ENCODE measurements around the gene HSPH1.
"Not testable (repeated sequence)": the region's sequence is repeated elsewhere in the genome, so short reads cannot be mapped to it uniquely, and the experiment has no call there.

HSPH1 gene

GRCh38 chr13:31177813-31178495, 16.2 kb upstream of the HSPH1 start:
- ATAC-seq, DNase-seq: not testable (repeated sequence)

GRCh38 chr13:31175847-31176532, 14.3 kb upstream of the HSPH1 start:
- DNase-seq, result no peak
- no peak for ATAC-seq

GRCh38 chr13:31174018-31174417, 12.3 kb upstream of the HSPH1 start:
- DNase-seq (no peak), ATAC-seq (no peak)

GRCh38 chr13:31172535-31172934, 10.8 kb upstream of the HSPH1 start:
- DNase-seq (no peak), ATAC-seq (no peak)

- ATAC-seq (no peak), DNase-seq (no peak)
Observed at GRCh38 chr13:31172001-31172400, 10.3 kb upstream of the HSPH1 start.

DNA sequence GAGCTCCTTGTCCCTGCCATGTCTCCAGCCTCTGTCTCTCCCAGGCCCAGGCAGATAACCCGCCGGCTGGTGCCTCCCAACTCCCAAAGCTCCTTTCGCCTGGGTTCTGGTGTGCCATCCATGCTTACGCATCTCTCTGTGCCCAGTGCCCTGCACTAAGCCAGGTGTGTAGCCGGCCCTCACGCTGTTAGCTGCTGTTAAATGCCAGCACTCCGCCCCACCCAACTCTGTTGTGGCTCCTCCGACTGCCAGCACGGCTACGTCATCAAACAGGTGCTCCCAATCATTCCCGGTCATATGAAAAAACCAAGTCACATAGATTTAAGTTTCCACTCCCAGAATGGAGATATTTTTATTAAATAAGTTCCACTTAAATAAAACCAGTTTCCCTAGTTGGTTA, 7.0 kb upstream of the HSPH1 start:
- DNase-seq (no peak), ATAC-seq (no peak)

- no peak for ATAC-seq
Observed at GRCh38 chr13:31168166-31168565, 6.5 kb upstream of the HSPH1 start.

DNA sequence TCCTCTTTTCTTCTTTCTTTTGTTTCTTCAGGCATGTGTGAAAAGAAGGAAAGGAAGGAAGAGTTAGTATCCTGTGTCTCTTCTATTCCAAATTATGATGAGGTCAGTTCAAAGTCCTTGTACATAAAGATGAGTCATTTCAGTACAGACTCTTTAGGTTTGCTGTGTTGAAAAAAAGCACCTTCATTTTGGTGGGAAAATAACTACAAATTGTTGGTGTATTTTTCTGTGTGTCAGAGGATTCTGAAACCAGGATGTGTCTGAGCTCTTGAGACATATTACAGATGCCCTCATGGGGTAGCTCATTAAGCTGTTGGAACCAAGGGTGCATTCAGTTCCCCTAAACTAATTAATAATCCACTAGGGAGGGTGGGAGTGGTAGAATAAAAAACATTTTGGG, 5.8 kb upstream of the HSPH1 start:
- ATAC-seq (peak; percentile 47), DNase-seq (no peak)

More at GRCh38 chr13:31168166-31168565, 6.5 kb upstream of the HSPH1 start:
- DNase-seq, result no peak

GRCh38 chr13:31166591-31166990, 4.9 kb upstream of the HSPH1 start:
- DNase-seq (no peak), ATAC-seq (no peak)

GRCh38 chr13:31162151-31163008, 676 bp upstream of the HSPH1 start:
- DNase-seq (peak; percentile 93), ATAC-seq (peak; percentile 94)

GRCh38 chr13:31160857-31161556, 697 bp downstream of the HSPH1 start:
- peak; percentile 71 for DNase-seq
- ATAC-seq, result peak; percentile 13

- ATAC-seq (no peak), DNase-seq (no peak)
Observed at GRCh38 chr13:31159306-31159705, 2.4 kb downstream of the HSPH1 start.

DNA sequence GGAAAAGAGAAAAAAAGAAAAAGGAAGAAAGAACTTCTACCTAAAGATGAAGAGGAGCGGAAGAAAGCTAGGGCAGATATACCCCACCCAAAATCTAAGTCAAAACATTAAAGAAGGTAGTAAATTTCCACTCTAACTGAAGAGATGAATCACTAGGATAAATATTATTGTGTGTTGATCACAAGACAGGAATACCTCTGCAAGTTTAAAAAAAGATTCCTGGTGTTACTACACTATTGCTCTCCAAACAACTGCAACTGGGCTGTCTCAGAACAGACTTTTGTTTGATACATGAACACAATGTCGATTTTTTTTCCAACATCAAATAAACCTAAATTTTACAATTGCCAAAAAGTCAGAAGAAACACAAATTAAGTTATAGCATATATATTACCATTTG, 6.8 kb downstream of the HSPH1 start:
- no peak for ATAC-seq
- no peak for DNase-seq

DNA sequence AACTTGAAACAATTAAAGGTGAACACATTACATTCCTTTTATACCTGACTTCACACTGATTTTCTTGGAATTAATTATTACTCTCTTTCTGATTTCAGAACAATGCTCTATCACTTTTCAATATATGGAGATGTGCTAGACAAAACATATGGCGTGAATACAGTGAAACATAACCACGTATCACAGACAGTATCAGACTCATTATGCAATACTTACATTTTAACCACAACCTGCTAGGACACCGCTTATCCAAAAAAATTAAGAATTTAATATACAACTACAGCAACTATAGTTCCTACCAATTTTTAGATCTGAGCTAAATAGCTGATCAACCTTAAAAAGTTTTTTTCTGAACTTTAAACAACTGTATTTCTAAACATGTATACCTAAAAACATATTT, 9.9 kb downstream of the HSPH1 start:
- no peak for ATAC-seq
- no peak for DNase-seq

GRCh38 chr13:31150315-31150985, 11.3 kb downstream of the HSPH1 start:
- ATAC-seq, result no peak
- DNase-seq, result no peak

DNA sequence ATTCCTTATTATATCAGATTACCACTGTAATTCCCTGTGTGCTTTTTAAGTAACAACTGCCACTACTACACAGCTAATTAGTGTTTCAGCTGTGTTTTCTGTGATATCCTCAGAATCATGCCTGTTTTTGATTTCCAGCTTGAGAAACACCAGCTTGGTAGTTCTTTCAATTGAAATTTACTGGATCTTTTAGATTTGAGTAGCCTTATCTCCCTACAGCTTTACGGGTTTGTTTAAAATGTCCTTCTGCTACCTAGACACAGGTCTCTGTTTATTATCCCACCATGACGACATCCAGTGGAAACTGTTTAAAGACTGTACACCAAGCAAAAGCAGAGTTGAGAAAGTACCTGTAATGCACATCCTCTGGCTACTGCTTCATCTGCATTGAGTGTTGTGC, 12.1 kb downstream of the HSPH1 start:
- ATAC-seq (no peak), DNase-seq (no peak)

DNA sequence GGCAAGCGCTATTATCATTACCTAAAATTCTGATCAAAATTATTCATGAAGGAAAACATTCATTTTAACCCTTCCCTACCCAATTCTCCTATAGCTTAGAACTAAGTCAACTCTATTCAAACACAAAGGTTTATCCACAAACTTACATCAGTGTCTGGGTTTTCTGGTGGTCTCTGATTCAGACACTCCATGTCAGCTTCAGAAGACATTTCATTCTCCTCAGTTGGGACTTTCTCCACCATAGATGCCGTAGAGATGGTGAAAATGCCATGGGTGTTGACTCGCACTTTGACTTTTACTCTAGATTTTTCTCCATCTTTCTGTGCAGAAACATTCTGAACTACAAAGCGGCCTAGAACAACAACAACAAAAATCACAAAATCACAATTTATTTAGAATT, 16.3 kb downstream of the HSPH1 start:
- no peak for DNase-seq
- ATAC-seq, result peak; percentile 90

- ATAC-seq, result no peak
Observed at GRCh38 chr13:31138515-31138914, 23.2 kb downstream of the HSPH1 start.

GRCh38 chr13:31136724-31137123, 25.0 kb downstream of the HSPH1 start:
- ATAC-seq, result no peak

More at GRCh38 chr13:31138515-31138914, 23.2 kb downstream of the HSPH1 start:
- no peak for DNase-seq

DNA sequence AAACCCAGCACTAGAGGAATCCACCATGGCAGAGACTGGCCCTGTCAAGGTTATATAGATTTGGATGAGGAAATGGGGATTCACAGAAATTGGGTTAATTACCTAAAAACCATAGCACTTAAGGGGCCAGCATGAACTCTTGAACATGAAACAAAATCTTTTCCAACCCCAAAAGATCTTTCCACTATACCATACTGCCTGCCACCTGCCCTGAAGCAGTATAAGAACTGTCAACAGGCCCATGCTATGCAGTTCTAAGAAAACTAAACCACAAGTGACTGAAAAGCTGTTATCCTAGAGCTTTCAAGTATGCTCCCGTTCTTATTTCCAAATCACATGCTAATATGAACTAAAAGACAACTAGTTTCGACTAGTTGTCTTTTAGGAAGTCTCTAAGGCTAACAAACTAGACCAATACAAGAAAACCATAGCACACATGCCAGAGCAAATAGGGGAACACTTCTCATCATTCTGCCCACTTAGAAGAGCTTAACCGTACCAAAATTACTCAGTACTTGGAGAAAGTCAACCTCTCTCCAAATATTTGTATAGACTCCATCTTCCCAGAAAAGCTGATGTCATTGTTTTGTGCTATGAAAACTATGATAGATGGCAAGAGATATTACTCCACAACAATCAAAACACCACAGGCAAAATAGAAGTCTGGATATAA, 27.5 kb downstream of the HSPH1 start:
- ATAC-seq, result peak; percentile 85
- no peak for DNase-seq

More at GRCh38 chr13:31136724-31137123, 25.0 kb downstream of the HSPH1 start:
- DNase-seq, result no peak

- DNase-seq, result no peak
- no peak for ATAC-seq
Observed at GRCh38 chr13:31133621-31134020, 28.1 kb downstream of the HSPH1 start.
